GM12872 (cell line): Measurements from ENCODE around the gene CUEDC1.

ENCODE experiments used
- CTCF ChIP-seq: IDR thresholded peaks from 3 replicates; pipeline ENCODE4 v1.5.1; 2011; ENCODE audit warnings: low read depth, mild to moderate bottlenecking, low read length, moderate library complexity; ENCODE audit not compliant: insufficient read depth

CUEDC1 gene

GRCh38 chr17:57870283-57870635, 85.0 kb downstream of the CUEDC1 start:
- no peak for TF ChIP-seq CTCF

GRCh38 chr17:57869617-57870282, 85.5 kb downstream of the CUEDC1 start:
- no peak for TF ChIP-seq CTCF

- TF ChIP-seq CTCF = no peak
Observed at GRCh38 chr17:57868910-57869616, 86.1 kb downstream of the CUEDC1 start.

- peak; percentile 71; the same call in 2 of the 3 replicates for TF ChIP-seq CTCF
Observed at GRCh38 chr17:57868007-57868909, 87.0 kb downstream of the CUEDC1 start.

GRCh38 chr17:57867126-57867525, 88.1 kb downstream of the CUEDC1 start:
- TF ChIP-seq CTCF = no peak

GRCh38 chr17:57866723-57867122, 88.5 kb downstream of the CUEDC1 start:
- no peak for TF ChIP-seq CTCF

- no peak for TF ChIP-seq CTCF
Observed at GRCh38 chr17:57866319-57866718, 88.9 kb downstream of the CUEDC1 start.
